GM10266 (cell line): Measurements from ENCODE around the gene ATG10.

ENCODE experiments used
- DNase-seq: peaks from one replicate; pipeline ENCODE4 v3.0.0; 2012; ENCODE audit errors: extremely low spot score
- TF ChIP-seq, protein P1 (sequence below): IDR thresholded peaks from 2 replicates; pipeline ENCODE4 v1.5.1; 2012; ENCODE audit warnings: mild to moderate bottlenecking, low read depth; ENCODE audit not compliant: control insufficient read depth, insufficient read depth; ENCODE audit errors: missing control alignments

ATG10 gene

DNA sequence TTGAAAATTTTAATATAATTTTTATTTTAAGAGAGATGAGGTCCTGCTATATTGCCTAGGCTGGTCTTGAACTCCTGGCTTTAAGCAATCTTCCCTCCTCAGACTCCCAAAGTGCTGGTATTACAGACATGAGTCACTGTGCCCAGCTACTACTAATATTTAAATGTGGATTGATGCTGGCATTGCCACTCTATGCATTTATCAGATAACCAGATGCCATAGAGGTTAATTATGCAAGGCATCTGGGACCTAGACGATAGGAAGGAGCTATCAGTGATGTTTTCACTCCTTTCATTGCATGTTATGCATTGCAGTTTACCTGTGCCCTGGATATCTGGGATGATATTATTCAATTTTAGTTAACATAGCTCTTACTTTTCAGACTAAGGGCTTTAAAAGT lies 179.4 kb downstream of the ATG10 start:
- DNase-seq: no peak
- TF ChIP-seq, protein P1, sequence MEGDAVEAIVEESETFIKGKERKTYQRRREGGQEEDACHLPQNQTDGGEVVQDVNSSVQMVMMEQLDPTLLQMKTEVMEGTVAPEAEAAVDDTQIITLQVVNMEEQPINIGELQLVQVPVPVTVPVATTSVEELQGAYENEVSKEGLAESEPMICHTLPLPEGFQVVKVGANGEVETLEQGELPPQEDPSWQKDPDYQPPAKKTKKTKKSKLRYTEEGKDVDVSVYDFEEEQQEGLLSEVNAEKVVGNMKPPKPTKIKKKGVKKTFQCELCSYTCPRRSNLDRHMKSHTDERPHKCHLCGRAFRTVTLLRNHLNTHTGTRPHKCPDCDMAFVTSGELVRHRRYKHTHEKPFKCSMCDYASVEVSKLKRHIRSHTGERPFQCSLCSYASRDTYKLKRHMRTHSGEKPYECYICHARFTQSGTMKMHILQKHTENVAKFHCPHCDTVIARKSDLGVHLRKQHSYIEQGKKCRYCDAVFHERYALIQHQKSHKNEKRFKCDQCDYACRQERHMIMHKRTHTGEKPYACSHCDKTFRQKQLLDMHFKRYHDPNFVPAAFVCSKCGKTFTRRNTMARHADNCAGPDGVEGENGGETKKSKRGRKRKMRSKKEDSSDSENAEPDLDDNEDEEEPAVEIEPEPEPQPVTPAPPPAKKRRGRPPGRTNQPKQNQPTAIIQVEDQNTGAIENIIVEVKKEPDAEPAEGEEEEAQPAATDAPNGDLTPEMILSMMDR: no peak

DNA sequence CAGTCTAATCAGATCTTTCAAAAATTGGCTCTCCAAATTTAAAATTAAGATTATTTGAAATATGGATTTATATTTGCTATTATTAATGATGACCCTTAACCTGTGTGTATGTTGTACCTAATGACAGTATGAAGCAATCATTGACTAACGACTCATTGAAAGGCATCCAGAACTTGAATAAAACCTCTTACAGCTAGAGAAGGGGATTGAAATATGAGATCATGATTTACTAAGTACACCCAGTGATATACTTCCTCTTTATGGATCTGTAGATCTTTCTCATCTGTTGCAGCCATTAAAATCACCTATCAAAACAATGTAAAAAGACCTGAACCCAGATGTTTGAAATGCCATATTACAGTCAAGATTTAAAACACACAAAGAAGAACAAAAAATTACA lies 179.8 kb downstream of the ATG10 start:
- no peak for DNase-seq
- TF ChIP-seq, protein P1: no peak

GRCh38 chr5:82152978-82153481 lies 181.2 kb downstream of the ATG10 start:
- TF ChIP-seq, protein P1: no peak

DNA sequence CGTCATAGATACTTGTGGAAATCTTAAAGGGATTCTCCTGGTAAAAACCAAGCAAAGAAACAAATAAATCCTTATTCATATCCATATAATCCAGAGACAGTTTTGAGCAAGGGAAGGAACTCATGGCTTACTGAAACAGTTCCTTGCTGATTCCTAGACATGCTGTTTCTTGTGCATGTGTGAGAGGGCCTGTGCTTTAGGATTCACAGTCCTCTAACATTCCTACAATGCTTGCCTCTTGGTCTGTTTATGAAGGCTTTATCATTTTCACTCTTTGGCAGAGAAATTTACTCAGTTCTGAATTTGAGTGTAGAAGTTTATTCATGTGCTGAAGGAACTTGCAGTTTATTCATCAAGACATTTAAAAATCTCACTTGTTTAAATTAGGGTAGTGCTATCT lies 183.0 kb downstream of the ATG10 start:
- TF ChIP-seq, protein P1: no peak
- no peak for DNase-seq

More at GRCh38 chr5:82152978-82153481, 181.2 kb downstream of the ATG10 start:
- DNase-seq: no peak

DNA sequence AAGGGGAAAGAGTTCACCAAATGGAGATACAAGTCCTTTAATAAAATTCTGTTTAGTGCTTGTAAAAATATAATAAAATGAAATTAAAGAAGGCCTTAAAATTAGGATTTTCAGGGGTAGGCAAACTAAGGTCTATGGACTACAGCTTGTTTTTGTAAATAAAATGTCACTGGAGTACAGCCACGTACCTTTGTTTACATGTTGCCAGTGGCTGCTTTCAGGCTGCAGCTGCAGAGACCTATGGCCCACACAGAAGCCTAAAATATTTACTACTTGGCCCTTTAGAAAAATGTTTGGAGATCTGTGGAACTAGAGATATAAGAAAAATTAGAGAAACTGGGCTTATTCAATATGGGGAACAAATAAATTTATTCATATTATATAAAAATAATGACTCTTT lies 183.5 kb downstream of the ATG10 start:
- TF ChIP-seq, protein P1: no peak
- DNase-seq: no peak

- DNase-seq: no peak
- TF ChIP-seq, protein P1: no peak
Observed at GRCh38 chr5:82156874-82157273, 185.1 kb downstream of the ATG10 start.

DNA sequence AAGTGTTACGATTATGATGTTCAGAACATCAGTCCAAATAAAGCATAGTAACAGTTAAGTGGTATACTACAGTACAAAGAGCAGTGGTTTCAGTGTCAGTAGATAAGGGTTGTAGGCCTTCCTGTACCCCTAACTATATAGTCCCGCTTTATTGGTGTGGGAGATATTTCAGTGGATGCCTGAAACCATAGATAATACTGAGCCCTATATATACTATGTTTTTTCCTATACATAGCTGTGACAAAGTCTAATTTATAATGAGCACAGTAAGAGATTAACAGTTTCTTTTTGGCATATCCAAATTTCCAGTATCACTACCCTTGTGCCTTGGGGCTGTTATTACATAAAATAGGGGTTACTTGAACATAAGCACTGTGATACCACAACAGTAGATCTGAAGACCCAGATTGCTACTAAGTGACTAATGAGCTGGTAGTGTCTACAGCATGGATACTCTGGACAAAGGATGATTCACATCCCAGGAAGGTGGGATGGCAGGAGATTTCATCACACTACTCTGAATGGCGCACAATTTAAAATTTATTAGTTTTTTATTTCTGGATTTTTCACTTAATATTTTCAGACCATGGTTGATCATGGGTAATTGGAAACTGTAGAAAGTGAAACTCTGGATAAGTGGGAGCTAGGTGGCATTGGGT lies 187.1 kb downstream of the ATG10 start:
- TF ChIP-seq, protein P1: no peak
- no peak for DNase-seq
